GM15510 (cell line): ENCODE measurements around the gene VSTM4.

ENCODE experiments used
- POLR2A ChIP-seq: IDR thresholded peaks from 3 replicates; pipeline ENCODE4 v1.6.1; 2011; ENCODE audit warnings: borderline replicate concordance; ENCODE audit not compliant: insufficient read length; ENCODE audit errors: extremely low read depth

Gene VSTM4

DNA sequence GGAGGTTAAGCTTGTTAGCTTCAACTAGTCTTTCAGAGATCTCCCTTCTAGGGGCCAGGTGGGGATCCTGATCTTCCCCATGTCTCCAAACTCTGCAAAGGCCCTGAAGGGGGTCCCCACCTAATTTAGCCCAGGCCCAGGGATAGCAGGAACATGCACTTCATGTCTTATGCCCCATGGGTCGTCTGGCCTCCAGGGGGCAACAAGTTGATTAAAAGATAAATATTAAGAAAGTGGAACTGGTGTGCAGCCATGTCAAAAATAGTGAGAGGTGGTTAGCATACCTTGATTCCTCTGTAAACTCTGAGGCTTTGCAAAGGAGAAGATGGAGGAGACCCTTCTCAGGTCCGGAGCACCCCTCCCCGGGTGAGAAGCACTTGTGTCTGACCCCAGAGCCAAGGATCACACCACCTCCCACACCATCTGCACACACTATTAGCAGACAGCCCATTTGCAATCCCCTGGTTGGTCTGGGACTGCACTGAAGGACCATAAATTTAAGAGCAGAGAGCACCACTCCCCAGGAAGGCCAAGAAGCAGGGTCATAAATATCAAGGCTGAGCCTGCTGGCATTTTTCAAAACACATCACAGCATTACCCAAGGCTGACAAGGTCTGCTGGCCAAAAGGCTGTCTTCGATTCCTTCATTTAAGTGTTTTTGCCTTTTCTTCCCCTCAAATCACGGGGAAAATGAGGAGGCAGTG lies 131.5 kb downstream of the VSTM4 start:
- no peak for TF ChIP-seq POLR2A

DNA sequence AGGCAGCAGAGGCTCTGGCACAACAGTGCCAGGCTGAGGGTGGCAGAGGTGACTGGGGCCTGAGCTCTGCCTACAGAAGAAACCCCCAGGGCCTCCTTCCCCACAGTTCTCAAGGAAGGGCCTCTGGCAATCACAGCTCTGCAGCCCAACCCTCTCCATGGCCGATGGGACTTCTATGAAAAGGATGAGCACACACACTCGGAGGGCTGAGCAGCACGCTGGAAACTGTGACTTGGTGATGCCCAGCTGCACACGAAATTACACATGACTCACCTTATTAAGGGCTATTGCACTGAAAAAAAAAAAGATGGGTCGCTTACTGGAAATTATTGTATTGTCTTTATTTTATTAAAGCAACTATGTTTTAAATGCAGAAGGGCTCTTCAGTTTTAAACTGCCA lies 132.7 kb downstream of the VSTM4 start:
- TF ChIP-seq POLR2A: no peak

DNA sequence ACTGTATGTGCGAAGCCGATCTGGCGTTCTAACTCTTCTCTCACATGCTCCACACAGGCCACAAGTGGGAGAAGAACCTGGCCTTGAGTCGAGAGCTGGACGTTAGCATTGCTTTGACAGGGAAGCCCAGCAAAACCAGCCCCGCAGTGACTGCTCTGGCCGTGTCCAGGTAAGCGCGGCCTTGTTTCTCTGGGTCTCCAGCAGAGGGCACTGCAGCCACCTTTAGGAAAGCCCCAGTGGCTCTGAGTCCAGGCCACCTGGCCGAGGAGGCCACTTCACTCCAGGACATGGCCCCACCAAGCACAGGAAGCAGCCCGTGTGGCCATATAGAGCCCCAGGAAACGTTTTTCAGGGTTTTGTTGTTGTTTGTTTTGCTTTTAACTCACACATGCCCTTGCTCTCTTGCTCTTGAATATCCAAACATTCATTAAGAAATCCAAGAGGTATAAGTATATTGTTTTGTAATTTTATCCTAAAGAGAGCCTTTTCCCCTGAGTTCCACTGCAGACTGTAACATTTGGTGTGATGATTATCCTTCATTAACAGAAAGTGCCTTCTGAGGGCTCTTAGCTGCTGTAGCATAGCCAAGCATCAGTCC lies 133.9 kb downstream of the VSTM4 start:
- no peak for TF ChIP-seq POLR2A

DNA sequence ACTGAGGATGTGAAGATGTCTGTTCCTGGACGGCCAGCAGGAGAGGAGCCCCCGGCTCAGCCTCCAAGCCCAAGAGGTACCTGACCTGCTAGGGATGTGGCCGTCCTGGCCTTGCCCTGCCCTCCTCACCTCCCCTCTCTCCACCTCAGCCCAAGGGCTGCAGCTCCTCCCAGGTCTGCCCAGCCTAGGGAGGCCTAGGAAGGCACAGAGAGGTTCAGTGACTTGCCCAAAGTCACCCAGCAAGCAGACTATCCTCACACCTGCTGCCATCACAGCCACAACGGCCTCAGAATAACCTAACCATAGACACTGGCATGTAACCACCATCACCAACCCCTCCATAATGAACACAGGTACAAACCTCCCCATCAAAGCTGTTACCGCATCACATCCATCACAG lies 137.0 kb downstream of the VSTM4 start:
- no peak for TF ChIP-seq POLR2A

DNA sequence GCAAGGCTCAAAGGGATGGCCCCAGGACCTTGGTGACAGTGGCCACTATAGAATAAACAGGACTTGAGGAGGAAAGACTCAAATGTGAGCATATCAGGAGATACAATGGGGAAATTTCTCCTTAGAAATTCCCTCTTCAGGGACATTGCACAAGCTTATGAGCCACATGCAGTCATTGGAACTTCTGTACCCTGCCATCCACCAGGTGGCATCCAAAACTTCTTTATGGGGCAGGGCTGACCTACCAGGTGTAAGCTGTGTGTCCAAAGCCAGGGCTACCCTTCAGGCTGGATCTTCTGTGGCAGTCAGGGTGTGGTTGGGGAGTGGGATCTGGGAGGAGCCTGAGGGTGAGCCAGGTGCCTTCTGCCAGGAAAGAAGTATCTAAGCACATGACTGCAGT lies 139.1 kb downstream of the VSTM4 start:
- no peak for TF ChIP-seq POLR2A

DNA sequence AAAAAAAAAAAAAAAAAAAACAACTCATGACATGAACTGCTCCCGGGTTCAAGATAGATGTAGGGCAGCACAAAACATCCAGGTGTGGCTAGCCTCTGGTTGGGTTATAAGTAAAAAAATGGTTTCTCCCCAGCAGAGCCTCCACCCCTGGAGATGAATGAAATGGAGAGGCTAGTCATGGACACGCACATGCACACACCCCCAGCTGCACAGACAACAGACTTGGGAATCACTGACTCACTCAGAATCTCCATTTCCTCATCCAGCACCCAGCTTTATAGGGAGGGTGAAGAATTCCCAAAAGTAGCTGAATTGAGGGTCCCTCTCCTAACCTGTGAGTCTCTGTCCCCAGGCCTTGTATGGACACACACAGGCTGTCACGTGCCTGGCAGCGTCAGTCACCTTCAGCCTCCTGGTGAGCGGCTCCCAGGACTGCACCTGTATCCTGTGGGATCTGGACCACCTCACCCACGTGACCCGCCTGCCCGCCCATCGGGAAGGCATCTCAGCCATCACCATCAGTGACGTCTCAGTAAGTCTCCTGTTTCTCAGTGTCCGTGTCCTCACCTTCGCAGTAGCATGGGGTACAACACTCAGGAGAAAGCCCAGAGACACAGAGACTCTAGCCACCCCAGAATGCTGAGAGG lies 140.7 kb downstream of the VSTM4 start:
- TF ChIP-seq POLR2A: no peak

DNA sequence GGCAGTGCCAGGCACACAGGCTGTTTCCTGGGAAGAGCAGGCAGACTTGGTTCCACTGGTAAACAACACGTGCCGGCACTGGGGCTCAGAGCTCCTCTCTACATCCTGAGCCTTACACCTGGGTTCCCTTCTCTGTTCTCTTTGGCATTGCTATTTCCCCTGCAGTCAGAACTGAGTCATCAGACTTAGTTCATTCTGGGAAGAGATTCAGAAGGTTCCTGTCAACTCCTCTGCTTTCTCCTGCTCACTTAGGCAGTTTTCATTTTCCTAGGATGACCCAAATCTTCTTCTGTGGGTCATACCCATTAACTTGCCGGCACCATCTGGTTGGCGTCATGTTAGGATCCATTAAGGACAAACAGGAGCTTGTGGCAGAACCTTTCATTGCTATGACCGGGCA lies 142.3 kb downstream of the VSTM4 start:
- TF ChIP-seq POLR2A: no peak

DNA sequence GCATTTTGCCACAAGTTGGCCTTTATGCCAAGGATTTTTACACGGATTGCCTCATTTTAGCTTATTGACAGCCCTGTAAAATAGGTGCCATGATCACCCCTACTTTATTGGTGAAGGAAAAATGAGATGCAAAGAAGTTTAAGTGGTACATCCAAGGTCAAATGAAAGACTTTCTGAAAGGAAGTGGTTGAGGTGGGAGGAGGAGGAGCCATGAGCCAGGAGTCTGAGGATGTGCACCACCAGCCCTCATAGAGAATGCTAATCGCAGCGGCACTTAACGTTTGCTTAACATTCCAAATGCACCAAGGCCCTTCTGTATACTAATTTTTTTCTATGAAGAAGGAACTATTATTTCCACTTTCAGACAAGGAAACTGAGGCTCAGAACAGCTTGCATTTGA lies 144.7 kb downstream of the VSTM4 start:
- no peak for TF ChIP-seq POLR2A

DNA sequence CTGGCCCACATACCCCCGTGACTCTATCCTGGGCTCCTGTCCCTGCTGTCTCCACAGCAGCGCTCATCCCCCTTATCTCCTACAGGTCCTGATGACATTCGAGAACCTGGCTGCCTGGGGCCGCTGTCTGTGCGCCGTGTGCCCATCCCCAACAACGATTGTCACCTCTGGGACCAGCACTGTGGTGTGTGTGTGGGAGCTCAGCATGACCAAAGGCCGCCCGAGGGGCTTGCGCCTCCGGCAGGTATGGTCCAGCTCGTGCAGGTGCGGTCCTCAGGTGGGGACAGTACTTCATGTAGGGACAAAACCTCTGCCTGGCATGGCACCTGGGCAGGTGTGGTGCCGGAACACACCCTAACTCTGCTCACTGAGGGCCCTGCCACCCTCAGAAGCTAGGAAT lies 145.3 kb downstream of the VSTM4 start:
- TF ChIP-seq POLR2A: no peak

DNA sequence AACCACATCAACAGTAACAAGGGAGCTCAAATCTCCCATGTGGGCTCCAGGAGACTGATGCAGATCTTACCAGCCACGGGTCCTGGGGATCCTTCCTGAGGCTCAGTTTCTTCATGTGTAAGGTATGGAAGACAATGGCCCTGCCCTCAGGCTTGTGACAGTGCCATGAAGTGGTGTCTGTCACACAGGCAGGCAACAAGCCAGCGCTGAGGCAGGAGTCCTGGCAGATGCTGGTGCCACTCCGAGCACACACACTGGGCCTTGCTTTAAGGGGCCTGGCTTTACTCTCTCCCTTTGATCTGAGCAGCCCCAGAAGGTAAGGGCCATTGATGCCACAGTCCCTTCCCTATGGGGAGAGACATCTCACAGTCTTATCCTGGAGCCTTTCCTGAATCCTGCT lies 147.3 kb downstream of the VSTM4 start:
- TF ChIP-seq POLR2A: no peak

DNA sequence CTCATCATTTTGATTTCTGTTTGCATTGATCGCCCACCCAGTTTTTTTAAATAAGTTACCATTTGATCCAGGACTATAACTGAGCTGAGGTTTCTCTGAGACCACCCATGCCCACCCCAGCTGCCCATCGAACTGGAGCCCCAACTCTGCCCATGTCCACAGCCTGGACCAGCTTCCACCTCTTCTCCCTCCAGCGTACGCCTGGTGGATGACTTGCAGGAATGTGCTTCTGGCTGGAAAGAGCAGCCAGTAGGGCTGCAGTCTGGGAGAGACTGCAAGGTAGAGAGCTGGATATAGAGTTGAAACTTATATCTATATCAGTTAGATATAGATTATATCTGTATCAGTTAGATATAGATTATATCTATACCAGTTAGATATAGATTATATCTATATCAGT lies 149.9 kb downstream of the VSTM4 start:
- TF ChIP-seq POLR2A: no peak
